Esophagus squamous epithelium (tissue), 5 donors: ENCODE measurements around the gene SLC8A2. TPM values are rescaled to one million over a fixed set of nuclear protein-coding genes. Genes with fewer than 3 reads are reported as not detected.

ENCODE experiments used
- DNase-seq: peaks from one replicate; lab custom pipeline; 2025; lab: John Stamatoyannopoulos, UW
- H3K27ac ChIP-seq, 4 donors: fragments of 200-600 bp; sonication (generic); one replicate each; pipeline ENCODE4 v1.5.1; 2016 to 2019; ENCODE audit warnings: mild to moderate bottlenecking in 1 of 4
- H3K27me3 ChIP-seq, 4 donors: fragments of 200-600 bp; sonication (generic); 1 replicate in 3 of 4; 2 replicates in 1 of 4; pipeline versions ENCODE4 v1.5.1 to v1.6.0; 2017 to 2021; ENCODE audit warnings: antibody characterized with exemption in 1 of 4
- H3K36me3 ChIP-seq, 3 donors: fragments of 200-600 bp; sonication (generic); one replicate each; pipeline ENCODE4 v1.5.1; 2016 to 2019
- H3K4me1 ChIP-seq, 3 donors: fragments of 200-600 bp; sonication (generic); one replicate each; pipeline ENCODE4 v1.5.1; 2017 to 2019
- H3K4me3 ChIP-seq, 4 donors: fragments of 200-600 bp; sonication (generic); 1 replicate in 3 of 4; 2 replicates in 1 of 4; pipeline ENCODE4 v1.5.1; 2016 to 2019; ENCODE audit warnings: mild to moderate bottlenecking in 2 of 4, moderate library complexity in 1 of 4
- H3K9me3 ChIP-seq, 3 donors: fragments of 200-600 bp; sonication (generic); one replicate each; pipeline ENCODE4 v1.5.1; 2016 to 2019
- CTCF ChIP-seq, 6 experiments: fragments of 450-650 bp in 4 of 6; fragments of 200-600 bp in 2 of 6; sonication (generic) in 2 of 6; IDR thresholded peaks; one replicate each; pipeline ENCODE4 v1.5.1; 2016 to 2019; ENCODE audit warnings: antibody characterized with exemption in 6 of 6, mild to moderate bottlenecking in 4 of 6, moderate library complexity in 4 of 6
- POLR2A ChIP-seq, 4 donors: fragments of 450-650 bp; IDR thresholded peaks; one replicate each; pipeline ENCODE4 v1.6.1; 2017; ENCODE audit warnings: antibody characterized with exemption in 4 of 4, mild to moderate bottlenecking in 4 of 4, moderate library complexity in 3 of 4
- WGBS, 2 donors: methylation state at CpG; one replicate each; pipeline ENCODE4 v1.1.5; 2018; 5-methylcytosine and 5-hydroxymethylcytosine counted together
- intact Hi-C: fragments of 100-400 bp; cut with DNase I; formaldehyde crosslinking; loops from one replicate; pipeline ENCODE4 v1.15.0; 2022
- total RNA-seq, 4 donors: library from RNA; depleted of rRNA; stranded (reverse); fragments of >200 nt; gene quantifications; one replicate each; pipeline ENCODE4 v1.1.0, GENCODE V29; 2016
- donor health status: DM: yes; HTN: yes; CAD: no.

Gene SLC8A2
- total RNA-seq, 4 donors from 2014 or later = 0.08 to 5.0 (median 3.6) TPM; not detected in 1

GRCh38 chr19:47483200-47483599 lies 11.5 kb upstream of the SLC8A2 start:
- Histone ChIP-seq H3K27ac (peak overlapping the region in 2 of 4 donors; percentile 95 to 96), H3K4me3 (peak overlapping the region in 3 of 4 donors; percentile 76 to 91 (median 79)), H3K4me1 (peaks cover 11 to 34% (median 13%) of the 10 kb centered on the region in 3 donors), H3K36me3 (peaks cover 4 to 30% (median 6%) of the 10 kb centered on the region in 3 donors), H3K9me3 (no peaks in the 10 kb centered on the region), H3K27me3 (no peaks in the 10 kb centered on the region)
- 88% methylated on average over 13 of the region's 15 CpGs; no CpG with 5 or more reads in 1 of the 2 donors for WGBS, 2 donors
- TF ChIP-seq POLR2A (IDR thresholded peaks at IDR 0.05) = no peak
- TF ChIP-seq CTCF (IDR thresholded peaks at IDR 0.05) = no peak
- intact Hi-C loops = no loop called here
- DNase-seq = no peak

- TF ChIP-seq POLR2A (IDR thresholded peaks at IDR 0.05) = no peak
- no peak for TF ChIP-seq CTCF (IDR thresholded peaks at IDR 0.05)
- no peak for DNase-seq
- peaks cover 0 to 13% (median 0%) of the 10 kb centered on the region in 3 donors for H3K36me3 ChIP-seq
- peaks cover 11 to 34% (median 13%) of the 10 kb centered on the region in 3 donors for H3K4me1 ChIP-seq
- H3K27ac ChIP-seq = no peak overlapping the region
- intact Hi-C loops = no loop called here
- 93% methylated on average over 4 of the region's 4 CpGs for WGBS, 2 donors
- H3K9me3 ChIP-seq = no peaks in the 10 kb centered on the region
- H3K4me3 ChIP-seq = no peak overlapping the region
- no peaks in the 10 kb centered on the region for H3K27me3 ChIP-seq
Observed at GRCh38 chr19:47481460-47482052, 9.9 kb upstream of the SLC8A2 start.

- no peak overlapping the region for H3K4me3 ChIP-seq
- H3K27ac ChIP-seq = no peak overlapping the region
- no peak for TF ChIP-seq POLR2A (IDR thresholded peaks at IDR 0.05)
- TF ChIP-seq CTCF (IDR thresholded peaks at IDR 0.05) = no peak
- WGBS, 2 donors = 74 to 84% methylated on average over 6 to 8 of the region's 16 CpGs
- H3K4me1 ChIP-seq = peaks cover 11 to 34% (median 13%) of the 10 kb centered on the region in 3 donors
- H3K9me3 ChIP-seq = no peaks in the 10 kb centered on the region
- no peak for DNase-seq
- no peaks in the 10 kb centered on the region for H3K27me3 ChIP-seq
- intact Hi-C loops = no loop called here
- H3K36me3 ChIP-seq = peaks cover 0 to 4% (median 0%) of the 10 kb centered on the region in 3 donors
Observed at GRCh38 chr19:47480658-47481057, 9.0 kb upstream of the SLC8A2 start.

GRCh38 chr19:47479701-47480503 lies 8.2 kb upstream of the SLC8A2 start:
- H3K27ac ChIP-seq = no peak overlapping the region
- H3K27me3 ChIP-seq = no peaks in the 10 kb centered on the region
- peaks cover 3 to 26% (median 11%) of the 10 kb centered on the region in 3 donors for H3K4me1 ChIP-seq
- TF ChIP-seq CTCF (IDR thresholded peaks at IDR 0.05) (no peak), POLR2A (IDR thresholded peaks at IDR 0.05) (no peak)
- peak overlapping the region in 2 of 4 donors; percentile 13 to 43 for H3K4me3 ChIP-seq
- intact Hi-C loops = no loop called here
- H3K9me3 ChIP-seq = no peaks in the 10 kb centered on the region
- DNase-seq = no peak
- no peaks in the 10 kb centered on the region for H3K36me3 ChIP-seq
- WGBS, 2 donors = 39 to 52% methylated on average over 7 of the region's 39 CpGs

GRCh38 chr19:47476438-47476972 lies 4.8 kb upstream of the SLC8A2 start:
- TF ChIP-seq POLR2A (IDR thresholded peaks at IDR 0.05) (no peak), CTCF (IDR thresholded peaks at IDR 0.05) (no peak)
- Histone ChIP-seq H3K4me3 (no peak overlapping the region), H3K27ac (no peak overlapping the region), H3K36me3 (no peaks in the 10 kb centered on the region), H3K4me1 (peaks cover 5 to 27% (median 9%) of the 10 kb centered on the region in 3 donors), H3K27me3 (peaks cover 2 to 23% (median 4%) of the 10 kb centered on the region in 4 donors), H3K9me3 (no peaks in the 10 kb centered on the region)
- intact Hi-C loops = no loop called here
- no peak for DNase-seq
- 86 to 92% methylated on average over 6 to 8 of the region's 17 CpGs for WGBS, 2 donors
